Thyroid gland (tissue), 4 donors: ENCODE measurements around the gene PCDHB16. TPM values are rescaled to one million over a fixed set of nuclear protein-coding genes. Genes with fewer than 3 reads are reported as not detected.
"Not testable (repeated sequence)": the region's sequence is repeated elsewhere in the genome, so short reads cannot be mapped to it uniquely, and the experiment has no call there.

Experiments
- DNase-seq, 2 donors: peaks; one replicate each; pipeline ENCODE4 v3.0.0-alpha.2; 2019
- H3K27ac ChIP-seq, 3 donors: fragments of 200-600 bp; sonication (generic); 1 replicate in 2 of 3; 2 replicates in 1 of 3; pipeline ENCODE4 v1.5.1; 2016 to 2019; ENCODE audit warnings: mild to moderate bottlenecking in 1 of 3, moderate library complexity in 1 of 3
- H3K27me3 ChIP-seq: fragments of 200-600 bp; sonication (generic); one replicate; pipeline ENCODE4 v1.5.1; 2019
- H3K36me3 ChIP-seq, 2 donors: fragments of 200-600 bp; sonication (generic); one replicate each; pipeline ENCODE4 v1.5.1; 2016 to 2019
- H3K4me1 ChIP-seq, 2 donors: fragments of 200-600 bp; sonication (generic); one replicate each; pipeline ENCODE4 v1.5.1; 2017 to 2019
- H3K4me3 ChIP-seq, 3 donors: fragments of 200-600 bp; sonication (generic); replicated peaks in 1 of 3; 1 replicate in 2 of 3; 2 replicates in 1 of 3; pipeline ENCODE4 v1.5.1; 2016; ENCODE audit warnings: mild to moderate bottlenecking in 1 of 3
- H3K9me3 ChIP-seq: fragments of 200-600 bp; sonication (generic); one replicate; pipeline ENCODE4 v1.5.1; 2017
- POLR2A ChIP-seq, 2 donors: fragments of 450-650 bp; IDR thresholded peaks; one replicate each; pipeline ENCODE4 v1.6.1; 2017; ENCODE audit warnings: antibody characterized with exemption in 2 of 2, mild to moderate bottlenecking in 2 of 2, moderate library complexity in 1 of 2
- WGBS, 2 donors: methylation state at CpG; one replicate each; pipeline ENCODE4 v1.1.5; 2017; 5-methylcytosine and 5-hydroxymethylcytosine counted together
- intact Hi-C: fragments of 100-400 bp; cut with DNase I; formaldehyde crosslinking; loops from one replicate; pipeline ENCODE4 v1.15.1; 2023
- total RNA-seq, 4 donors: library from RNA; depleted of rRNA; stranded (reverse); fragments of >200 nt; gene quantifications; one replicate each; pipeline ENCODE4 v1.2.3, GENCODE V29; 2016
- TF ChIP-seq, protein P1 (sequence below), 6 experiments: fragments of 200-600 bp in 3 of 6; fragments of 450-650 bp in 3 of 6; sonication (generic) in 3 of 6; IDR thresholded peaks; one replicate each; pipeline ENCODE4 v1.5.1; 2016 to 2019; ENCODE audit warnings: antibody characterized with exemption in 6 of 6, mild to moderate bottlenecking in 2 of 6, inconsistent platforms in 1 of 6, moderate library complexity in 1 of 6

The PCDHB16 gene
- total RNA-seq, 4 donors from 2014 or later: 3.5 to 4.8 (median 4.1) TPM

DNA sequence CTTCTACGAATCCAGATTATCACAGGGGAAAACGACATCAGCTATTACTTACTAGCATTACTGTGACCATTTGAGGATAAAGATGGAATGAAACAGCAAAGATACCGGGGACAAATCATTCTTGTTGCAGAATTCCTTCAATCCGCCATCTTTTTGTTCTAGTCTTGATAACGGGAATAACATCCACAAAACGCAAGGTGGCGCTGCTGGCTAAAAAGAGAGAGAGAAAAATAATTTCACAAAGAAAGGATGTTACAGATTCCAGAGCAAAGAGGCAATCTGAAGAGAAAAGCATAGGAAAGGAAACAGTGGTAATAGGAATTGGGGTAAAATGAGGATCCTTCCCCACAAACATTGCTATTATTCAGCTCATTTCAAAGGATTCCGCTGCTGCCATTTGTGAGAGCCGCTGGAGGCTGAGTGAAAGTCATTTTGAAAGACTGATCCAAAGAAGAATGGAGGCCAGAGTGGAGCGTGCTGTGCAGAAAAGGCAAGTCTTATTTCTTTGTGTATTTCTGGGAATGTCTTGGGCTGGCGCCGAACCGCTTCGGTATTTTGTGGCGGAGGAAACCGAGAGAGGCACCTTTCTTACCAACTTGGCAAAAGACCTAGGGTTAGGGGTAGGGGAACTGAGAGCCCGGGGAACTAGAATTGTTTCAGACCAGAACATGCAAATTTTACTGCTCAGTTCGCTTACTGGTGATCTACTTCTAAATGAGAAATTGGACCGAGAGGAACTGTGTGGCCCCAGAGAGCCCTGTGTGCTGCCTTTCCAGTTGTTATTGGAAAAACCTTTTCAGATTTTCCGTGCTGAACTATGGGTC is 9.6 kb upstream of the PCDHB16 start, which contains the start of gene PCDHB7:
PCDHB7 (plus strand) TSS at position 264 of the 824 bp plus-strand sequence; CDS start at position 456, 192 bp downstream.
- TF ChIP-seq POLR2A (IDR thresholded peaks at IDR 0.05): no peak
- TF ChIP-seq, protein P1, sequence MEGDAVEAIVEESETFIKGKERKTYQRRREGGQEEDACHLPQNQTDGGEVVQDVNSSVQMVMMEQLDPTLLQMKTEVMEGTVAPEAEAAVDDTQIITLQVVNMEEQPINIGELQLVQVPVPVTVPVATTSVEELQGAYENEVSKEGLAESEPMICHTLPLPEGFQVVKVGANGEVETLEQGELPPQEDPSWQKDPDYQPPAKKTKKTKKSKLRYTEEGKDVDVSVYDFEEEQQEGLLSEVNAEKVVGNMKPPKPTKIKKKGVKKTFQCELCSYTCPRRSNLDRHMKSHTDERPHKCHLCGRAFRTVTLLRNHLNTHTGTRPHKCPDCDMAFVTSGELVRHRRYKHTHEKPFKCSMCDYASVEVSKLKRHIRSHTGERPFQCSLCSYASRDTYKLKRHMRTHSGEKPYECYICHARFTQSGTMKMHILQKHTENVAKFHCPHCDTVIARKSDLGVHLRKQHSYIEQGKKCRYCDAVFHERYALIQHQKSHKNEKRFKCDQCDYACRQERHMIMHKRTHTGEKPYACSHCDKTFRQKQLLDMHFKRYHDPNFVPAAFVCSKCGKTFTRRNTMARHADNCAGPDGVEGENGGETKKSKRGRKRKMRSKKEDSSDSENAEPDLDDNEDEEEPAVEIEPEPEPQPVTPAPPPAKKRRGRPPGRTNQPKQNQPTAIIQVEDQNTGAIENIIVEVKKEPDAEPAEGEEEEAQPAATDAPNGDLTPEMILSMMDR (IDR thresholded peaks at IDR 0.05): peak in 2 of 6 experiments; percentile 21 to 38
- peak; percentile 4 to 23 for DNase-seq
- intact Hi-C loops: no loop called here
- no peaks in the 10 kb centered on the region for H3K27me3 ChIP-seq
- H3K4me3 ChIP-seq: no peak within 1 kb of the TSS
- no peaks in the 10 kb centered on the region for H3K36me3 ChIP-seq
- H3K27ac ChIP-seq: no peak within 1 kb of the TSS
- H3K4me1 ChIP-seq: no peaks in the 10 kb centered on the region
- WGBS, 2 donors: 21 to 43% methylated on average over 20 of the region's 20 CpGs
- no peaks in the 10 kb centered on the region for H3K9me3 ChIP-seq

DNA sequence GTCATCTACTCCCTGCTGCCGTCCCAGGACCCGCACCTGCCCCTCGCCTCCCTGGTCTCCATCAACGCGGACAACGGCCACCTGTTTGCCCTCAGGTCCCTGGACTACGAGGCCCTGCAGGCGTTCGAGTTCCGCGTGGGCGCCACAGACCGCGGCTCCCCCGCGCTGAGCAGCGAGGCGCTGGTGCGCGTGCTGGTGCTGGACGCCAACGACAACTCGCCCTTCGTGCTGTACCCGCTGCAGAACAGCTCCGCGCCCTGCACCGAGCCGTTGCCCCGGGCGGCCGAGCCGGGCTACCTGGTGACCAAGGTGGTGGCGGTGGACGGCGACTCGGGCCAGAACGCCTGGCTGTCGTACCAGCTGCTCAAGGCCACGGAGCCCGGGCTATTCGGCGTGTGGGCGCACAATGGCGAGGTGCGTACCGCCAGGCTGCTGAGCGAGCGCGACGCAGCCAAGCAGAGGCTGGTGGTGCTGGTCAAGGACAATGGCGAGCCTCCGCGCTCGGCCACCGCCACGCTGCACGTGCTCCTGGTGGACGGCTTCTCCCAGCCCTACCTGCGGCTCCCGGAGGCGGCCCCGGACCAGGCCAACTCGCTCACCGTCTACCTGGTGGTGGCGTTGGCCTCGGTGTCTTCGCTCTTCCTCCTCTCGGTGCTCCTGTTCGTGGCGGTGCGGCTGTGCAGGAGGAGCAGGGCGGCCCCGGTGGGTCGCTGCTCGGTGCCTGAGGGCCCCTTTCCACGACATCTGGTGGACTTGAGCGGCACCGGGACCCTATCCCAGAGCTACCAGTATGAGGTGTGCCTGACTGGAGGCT is 7.7 kb upstream of the PCDHB16 start:
- 30 to 65% methylated on average over 55 to 76 of the region's 79 CpGs for WGBS, 2 donors

DNA sequence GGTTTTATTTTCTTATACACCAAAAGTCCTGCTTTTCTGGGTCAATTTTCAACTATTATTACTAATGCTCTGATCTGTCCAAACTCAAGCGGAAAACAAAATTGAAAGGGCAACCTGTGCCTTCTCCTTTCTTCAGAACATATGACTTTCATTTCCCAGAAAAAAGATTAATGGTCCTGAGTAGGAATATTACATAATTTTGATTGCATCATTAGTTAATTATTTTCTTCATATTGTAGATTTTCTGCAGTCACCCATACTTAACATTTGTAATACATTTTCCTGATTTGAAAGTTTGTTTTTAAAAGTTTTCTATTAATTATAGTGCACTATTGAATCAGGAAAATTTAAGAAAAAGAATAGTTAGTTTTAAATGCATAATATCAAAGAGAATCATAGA is 6.3 kb upstream of the PCDHB16 start:
- DNase-seq: no peak
- Histone ChIP-seq H3K4me3 (no peak overlapping the region), H3K4me1 (no peaks in the 10 kb centered on the region), H3K36me3 (no peaks in the 10 kb centered on the region), H3K9me3 (no peaks in the 10 kb centered on the region), H3K27me3 (no peaks in the 10 kb centered on the region), H3K27ac (no peak overlapping the region)
- TF ChIP-seq, protein P1 (IDR thresholded peaks at IDR 0.05): no peak
- TF ChIP-seq POLR2A (IDR thresholded peaks at IDR 0.05): no peak
- intact Hi-C loops: no loop called here
- WGBS, 2 donors: 44 to 66% methylated on average over 1 of the region's 1 CpG

More for the DNA sequence above, 7.7 kb upstream of the PCDHB16 start:
- H3K9me3 ChIP-seq, intact Hi-C loops, H3K4me3 ChIP-seq, H3K27ac ChIP-seq, H3K27me3 ChIP-seq, DNase-seq, H3K4me1 ChIP-seq, H3K36me3 ChIP-seq: not testable (repeated sequence)

DNA sequence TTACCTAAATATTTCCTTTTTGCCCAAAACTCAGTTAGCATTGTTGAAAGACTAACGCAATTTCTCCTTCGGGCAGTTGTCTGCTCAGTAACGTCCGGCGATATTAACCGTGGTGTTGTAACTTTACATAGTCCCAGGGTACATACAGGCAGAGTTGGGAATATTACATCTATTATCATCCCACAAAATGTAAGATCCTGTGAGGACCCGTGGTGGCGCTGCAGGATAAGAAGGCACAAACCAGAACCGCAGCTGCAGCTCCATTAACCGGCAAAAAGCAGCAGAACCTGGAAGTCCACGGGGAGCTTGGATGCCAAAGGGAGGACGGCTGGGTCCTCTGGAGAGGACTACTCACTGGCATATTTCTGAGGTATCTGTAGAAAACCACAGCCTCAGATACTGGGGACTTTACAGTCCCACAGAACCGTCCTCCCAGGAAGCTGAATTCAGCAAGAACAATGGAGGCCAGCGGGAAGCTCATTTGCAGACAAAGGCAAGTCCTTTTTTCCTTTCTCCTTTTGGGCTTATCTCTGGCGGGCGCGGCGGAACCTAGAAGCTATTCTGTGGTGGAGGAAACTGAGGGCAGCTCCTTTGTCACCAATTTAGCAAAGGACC is 4.5 kb upstream of the PCDHB16 start, which contains the start of gene PCDHB8:
PCDHB8 (plus strand) TSS at position 214 of the 615 bp plus-strand sequence; CDS start at position 459, 245 bp downstream.
- H3K4me3 ChIP-seq, H3K9me3 ChIP-seq, DNase-seq, intact Hi-C loops, H3K27ac ChIP-seq, H3K27me3 ChIP-seq, H3K4me1 ChIP-seq, H3K36me3 ChIP-seq: not testable (repeated sequence)
- 24 to 49% methylated on average over 14 to 17 of the region's 18 CpGs for WGBS, 2 donors

DNA sequence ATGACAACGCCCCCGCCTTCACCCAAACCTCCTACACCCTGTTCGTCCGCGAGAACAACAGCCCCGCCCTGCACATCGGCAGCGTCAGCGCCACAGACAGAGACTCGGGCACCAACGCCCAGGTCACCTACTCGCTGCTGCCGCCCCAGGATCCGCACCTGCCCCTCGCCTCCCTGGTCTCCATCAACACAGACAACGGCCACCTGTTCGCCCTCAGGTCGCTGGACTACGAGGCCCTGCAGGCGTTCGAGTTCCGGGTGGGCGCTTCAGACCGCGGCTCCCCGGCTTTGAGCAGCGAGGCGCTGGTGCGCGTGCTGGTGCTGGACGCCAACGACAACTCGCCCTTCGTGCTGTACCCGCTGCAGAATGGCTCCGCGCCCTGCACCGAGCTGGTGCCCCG is 2.8 kb upstream of the PCDHB16 start:
- H3K4me3 ChIP-seq, H3K27ac ChIP-seq, H3K36me3 ChIP-seq, H3K27me3 ChIP-seq, H3K9me3 ChIP-seq, DNase-seq, intact Hi-C loops, H3K4me1 ChIP-seq: not testable (repeated sequence)
- 27 to 67% methylated on average over 35 of the region's 39 CpGs for WGBS, 2 donors

DNA sequence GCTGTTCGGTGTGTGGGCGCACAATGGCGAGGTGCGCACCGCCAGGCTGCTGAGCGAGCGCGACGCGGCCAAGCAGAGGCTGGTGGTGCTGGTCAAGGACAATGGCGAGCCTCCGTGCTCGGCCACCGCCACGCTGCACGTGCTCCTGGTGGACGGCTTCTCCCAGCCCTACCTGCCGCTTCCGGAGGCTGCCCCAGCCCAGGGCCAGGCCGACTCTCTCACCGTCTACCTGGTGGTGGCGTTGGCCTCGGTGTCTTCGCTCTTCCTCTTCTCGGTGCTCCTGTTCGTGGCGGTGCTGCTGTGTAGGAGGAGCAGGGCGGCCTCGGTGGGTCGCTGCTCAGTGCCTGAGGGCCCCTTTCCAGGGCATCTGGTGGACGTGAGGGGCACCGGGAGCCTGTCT is 2.3 kb upstream of the PCDHB16 start:
- DNase-seq, H3K36me3 ChIP-seq, H3K4me1 ChIP-seq, H3K27me3 ChIP-seq, H3K9me3 ChIP-seq, H3K27ac ChIP-seq, H3K4me3 ChIP-seq, intact Hi-C loops: not testable (repeated sequence)
- WGBS, 2 donors: 28 to 66% methylated on average over 5 to 14 of the region's 32 CpGs
